AG10803 (cell line): ENCODE data around the gene USPL1.
A peak's percentile ranks its signal among the peaks of the same experiment; 100 is the strongest.

Experiments
- DNase-seq: peaks from one replicate; pipeline ENCODE4 v3.0.0; 2010; ENCODE audit warnings: low read depth
- H3K4me3 ChIP-seq: 2 replicates; pipeline ENCODE4 v1.5.1; 2011; ENCODE audit warnings: mild to moderate bottlenecking, low read length, control low read depth
- CTCF ChIP-seq: conservative IDR thresholded peaks from 2 replicates; pipeline ENCODE4 v1.5.1; 2011; ENCODE audit warnings: mild to moderate bottlenecking, low read length, control low read depth, inconsistent platforms

USPL1 gene

GRCh38 chr13:30704596-30704995 is 86.9 kb downstream of the USPL1 start:
- no peak for DNase-seq
- no peak overlapping the region for H3K4me3 ChIP-seq
- no peak for TF ChIP-seq CTCF

GRCh38 chr13:30705680-30706079 is 88.0 kb downstream of the USPL1 start:
- TF ChIP-seq CTCF = no peak
- H3K4me3 ChIP-seq = no peak overlapping the region
- DNase-seq = no peak

GRCh38 chr13:30708541-30708940 is 90.8 kb downstream of the USPL1 start:
- DNase-seq = peak; percentile 64

More at GRCh38 chr13:30708541-30708940, 90.8 kb downstream of the USPL1 start:
- TF ChIP-seq CTCF = no peak
- H3K4me3 ChIP-seq = no peak overlapping the region
